Thoracic aorta (tissue), 2 donors: ENCODE results near the gene ABCC12. TPM values are rescaled to one million over a fixed set of nuclear protein-coding genes. Genes with fewer than 3 reads are reported as not detected.

Source experiments
- ATAC-seq: fragments of 150-250 bp; one replicate; pipeline ENCODE4 v1.8.0; 2017; ENCODE audit warnings: low read depth; ENCODE audit not compliant: insufficient number of reproducible peaks, low FRiP score
- DNase-seq: peaks from one replicate; pipeline ENCODE4 v3.0.0-alpha.2; 2020; ENCODE audit warnings: low spot score
- H3K27ac ChIP-seq, 2 donors: fragments of 200-600 bp; sonication (generic); 1 replicate in 1 of 2; 2 replicates in 1 of 2; pipeline ENCODE4 v1.5.1; 2016; ENCODE audit warnings: mild to moderate bottlenecking in 2 of 2, moderate library complexity in 2 of 2
- H3K27me3 ChIP-seq: fragments of 200-600 bp; sonication (generic); replicated peaks from 2 replicates; pipeline ENCODE4 v1.6.0; 2016; ENCODE audit warnings: mild to moderate bottlenecking; ENCODE audit not compliant: insufficient read depth
- H3K36me3 ChIP-seq: fragments of 200-600 bp; sonication (generic); one replicate; pipeline ENCODE4 v1.5.1; 2016
- H3K4me1 ChIP-seq, 2 donors: fragments of 200-600 bp; sonication (generic); 1 replicate in 1 of 2; 2 replicates in 1 of 2; pipeline versions ENCODE4 v1.5.1 to v1.6.0; 2016; ENCODE audit warnings: low read depth in 2 of 2, mild to moderate bottlenecking in 1 of 2; ENCODE audit not compliant: control insufficient read depth in 1 of 2
- H3K4me3 ChIP-seq: fragments of 200-600 bp; sonication (generic); 2 replicates; pipeline ENCODE4 v1.5.1; 2016; ENCODE audit warnings: mild to moderate bottlenecking
- H3K9me3 ChIP-seq: fragments of 200-600 bp; sonication (generic); 2 replicates; pipeline ENCODE4 v1.5.1; 2016
- CTCF ChIP-seq: fragments of 200-600 bp; sonication (generic); IDR thresholded peaks from one replicate; pipeline ENCODE4 v1.5.1; 2019; ENCODE audit warnings: antibody characterized with exemption
- total RNA-seq, 2 donors: library from RNA; depleted of rRNA; stranded (reverse); fragments of >200 nt; gene quantifications; one replicate each; pipeline versions ENCODE4 v1.1.0 to v1.2.3, GENCODE V29; 2016

Gene ABCC12
- total RNA-seq, 2 donors from 2014 or later = not detected

GRCh38 chr16:48117217-48118105, 38.3 kb downstream of the ABCC12 start:
- H3K9me3 ChIP-seq = no peaks in the 10 kb centered on the region
- DNase-seq (no peak), ATAC-seq (no peak)
- H3K27ac ChIP-seq = no peak overlapping the region
- no peaks in the 10 kb centered on the region for H3K36me3 ChIP-seq
- TF ChIP-seq CTCF = peak; percentile 29
- no peaks in the 10 kb centered on the region for H3K27me3 ChIP-seq
- no peaks in the 10 kb centered on the region for H3K4me1 ChIP-seq
- no peak overlapping the region for H3K4me3 ChIP-seq

DNA sequence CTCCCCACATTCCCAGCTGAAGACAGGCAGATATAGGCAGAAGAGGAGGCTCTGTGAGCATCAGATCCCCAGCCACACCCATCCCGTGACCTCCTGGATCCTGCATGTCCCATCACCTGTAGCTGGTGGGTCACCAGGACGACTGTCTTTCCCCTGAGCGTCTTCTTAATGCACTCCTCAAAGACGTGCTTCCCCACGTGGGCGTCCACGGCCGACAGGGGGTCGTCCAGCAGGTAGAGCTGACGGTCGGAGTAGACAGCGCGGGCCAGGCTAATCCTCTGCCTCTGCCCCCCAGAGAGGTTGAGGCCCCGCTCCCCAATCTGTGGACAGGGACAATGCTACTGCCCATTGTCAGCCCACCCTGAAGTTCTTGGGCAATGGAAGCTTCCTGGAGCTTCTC, 40.5 kb downstream of the ABCC12 start:
- Histone ChIP-seq H3K4me1 (no peaks in the 10 kb centered on the region), H3K4me3 (no peak overlapping the region), H3K9me3 (no peaks in the 10 kb centered on the region), H3K27me3 (no peaks in the 10 kb centered on the region), H3K36me3 (no peaks in the 10 kb centered on the region), H3K27ac (no peak overlapping the region)
- no peak for ATAC-seq
- no peak for DNase-seq
- no peak for TF ChIP-seq CTCF

DNA sequence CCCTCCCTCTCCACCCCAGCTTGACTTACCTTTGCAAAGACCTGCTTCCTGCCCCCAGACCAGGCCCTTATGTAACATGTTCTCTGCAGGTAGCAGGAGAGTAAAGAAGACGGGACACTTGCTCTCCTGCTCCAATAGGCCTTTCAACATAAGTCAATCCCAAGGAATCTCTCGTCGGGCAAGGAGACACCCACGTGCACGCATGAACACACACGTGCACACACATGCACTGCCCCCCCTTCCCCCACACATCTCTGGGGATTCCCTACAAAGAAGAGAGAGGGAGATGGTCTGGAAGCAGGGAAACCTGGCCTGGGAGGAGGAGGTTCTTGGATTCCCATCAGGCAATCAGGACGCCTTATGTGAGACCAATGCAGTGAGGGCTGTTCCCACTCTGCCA, 41.4 kb downstream of the ABCC12 start:
- no peaks in the 10 kb centered on the region for H3K36me3 ChIP-seq
- ATAC-seq (no peak), DNase-seq (no peak)
- no peaks in the 10 kb centered on the region for H3K27me3 ChIP-seq
- no peak overlapping the region for H3K4me3 ChIP-seq
- TF ChIP-seq CTCF = no peak
- no peak overlapping the region for H3K27ac ChIP-seq
- H3K4me1 ChIP-seq = no peaks in the 10 kb centered on the region
- H3K9me3 ChIP-seq = no peaks in the 10 kb centered on the region

- Histone ChIP-seq H3K9me3 (no peaks in the 10 kb centered on the region), H3K27me3 (no peaks in the 10 kb centered on the region), H3K4me1 (no peaks in the 10 kb centered on the region), H3K27ac (no peak overlapping the region), H3K36me3 (no peaks in the 10 kb centered on the region), H3K4me3 (no peak overlapping the region)
- no peak for TF ChIP-seq CTCF
- DNase-seq (no peak), ATAC-seq (no peak)
Measured at GRCh38 chr16:48113471-48113870, 42.3 kb downstream of the ABCC12 start.

DNA sequence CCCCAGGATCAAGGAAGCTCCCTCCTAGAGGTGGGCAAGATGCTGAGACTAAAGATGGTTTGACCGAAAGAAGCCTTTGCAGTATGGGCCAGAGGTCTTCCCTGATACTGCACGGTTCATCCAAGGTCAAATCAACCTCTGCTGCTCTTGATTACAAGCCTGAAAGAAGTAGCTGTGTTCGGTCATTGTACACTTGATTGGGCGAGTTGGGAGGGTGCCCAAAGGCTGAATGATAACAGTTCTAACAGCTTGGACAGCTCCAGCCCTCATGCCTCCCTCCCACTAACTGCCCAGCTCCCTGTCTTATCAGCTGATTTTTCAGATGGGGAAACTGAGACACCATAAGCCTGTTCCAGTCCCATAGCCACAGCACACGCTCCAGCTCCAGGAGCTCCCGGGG, 42.8 kb downstream of the ABCC12 start:
- DNase-seq = no peak

More for the DNA sequence above, 42.8 kb downstream of the ABCC12 start:
- H3K27me3 ChIP-seq = no peaks in the 10 kb centered on the region
- H3K27ac ChIP-seq = no peak overlapping the region
- no peak for ATAC-seq
- H3K4me1 ChIP-seq = no peaks in the 10 kb centered on the region
- H3K9me3 ChIP-seq = no peaks in the 10 kb centered on the region
- no peak overlapping the region for H3K4me3 ChIP-seq
- no peak for TF ChIP-seq CTCF
- H3K36me3 ChIP-seq = no peaks in the 10 kb centered on the region
